Measurements from ENCODE around the gene RASL11B. TPM values are rescaled to one million over a fixed set of nuclear protein-coding genes. Genes with fewer than 3 reads are reported as not detected.

Gene RASL11B
- total and polyA plus RNA-seq, 2 of the 13 experiments (the other 11 are each of a cell fraction or from before 2014, with no cell fraction given) = 0.07 to 0.20 TPM

DNA sequence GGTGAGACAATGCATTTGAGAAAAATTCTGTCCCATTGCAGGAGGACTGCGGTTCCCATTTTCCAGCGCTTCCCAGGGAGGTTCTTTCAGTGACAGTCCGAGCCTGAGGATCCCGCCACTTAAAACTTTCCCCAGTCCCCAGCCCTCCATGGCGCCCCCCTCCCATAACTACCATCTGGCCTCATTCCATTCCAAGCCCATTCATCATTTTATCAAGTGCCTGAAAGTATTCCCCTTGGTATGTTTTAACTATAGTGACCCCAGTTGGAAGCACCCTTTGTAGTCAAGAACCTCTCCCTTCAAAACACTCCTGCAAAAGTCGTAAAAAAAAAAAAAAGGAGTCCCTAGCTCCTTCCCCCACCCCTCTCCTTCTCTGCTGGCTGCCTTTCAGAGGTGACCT is 1.2 kb downstream of the RASL11B start (continued):
- TF ChIP-seq ONECUT2 (CRISPR knock-in tag; IDR thresholded peaks at IDR 0.05) = no peak
- no peak for TF ChIP-seq ZNF382 (CRISPR knock-in tag; IDR thresholded peaks at IDR 0.05; ENCODE audit: borderline replicate concordance)
- no peak for TF ChIP-seq HDAC1 (CRISPR knock-in tag; IDR thresholded peaks at IDR 0.05)

DNA sequence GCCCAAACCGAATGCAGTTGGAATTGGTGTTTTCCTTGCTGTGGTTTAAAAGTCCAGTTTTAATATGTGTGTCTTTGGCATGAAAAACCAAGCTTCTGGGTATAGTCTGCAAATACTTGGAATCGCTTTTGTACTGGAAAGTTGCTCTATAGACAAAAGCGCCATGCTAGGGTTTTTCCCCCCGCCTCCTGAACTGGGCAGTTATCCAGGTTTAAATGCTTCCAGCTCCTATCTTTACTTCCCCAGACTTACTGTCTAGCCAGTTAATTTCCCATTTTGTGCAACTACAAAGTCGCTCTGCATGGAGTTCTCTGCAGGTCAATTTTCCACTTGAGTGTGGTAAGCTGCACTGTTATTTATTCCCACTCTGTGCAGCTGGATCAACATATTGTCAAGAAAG is 2.7 kb downstream of the RASL11B start:
- Histone ChIP-seq H3K4me1 (ENCODE audit: insufficient read depth, low read length) (0 out of 2 replicates have a peak, but pooled peaks cover 4% of the 10 kb centered on the region), H3K79me2 (ENCODE audit: insufficient read depth, low read length) (no peaks in the 10 kb centered on the region), H3K27me3 (ENCODE audit: control insufficient read depth in 1 of 2, insufficient read depth in 2 of 2, low read length in 2 of 2) (peaks cover 3 to 6% of the 10 kb centered on the region in 2 experiments; a peak in 2 of 5 replicates), H3K4me3 (replicated peaks in 1 of 3; ENCODE audit: insufficient read depth in 1 of 3, low read depth in 2 of 3, low read length in 3 of 3) (no peak overlapping the region), H4K20me1 (ENCODE audit: insufficient read depth, low read length) (no peaks in the 10 kb centered on the region), H3K9ac (ENCODE audit: insufficient read depth, low read depth, low read length) (no peak overlapping the region), H2AFZ (ENCODE audit: low read length) (no peak overlapping the region), H3K27ac (ENCODE audit: extremely low read length, insufficient read depth, low read length) (no peak overlapping the region), H3K9me3 (ENCODE audit: low read length) (no peaks in the 10 kb centered on the region), H3K36me3 (replicated peaks in 1 of 2; ENCODE audit: control insufficient read depth in 1 of 2, insufficient read depth in 2 of 2, low read length in 2 of 2) (no peaks in the 10 kb centered on the region), H3K4me2 (ENCODE audit: low read depth, low read length) (no peak overlapping the region)
- FAIRE-seq (no peak), DNase-seq (ENCODE audit: low spot score) (no peak), ATAC-seq (no peak)
- 76% methylated on average over 5 of the region's 5 CpGs for whole genome bisulfite sequencing (ENCODE audit: low lambda C conversion rate)
- in situ Hi-C loops (cut with HindIII; ENCODE audit: extremely low pct_ligation_motif_present, low pct_unique_long_range_greater_than_20kb) (no loop called here), intact Hi-C loops (cut with micrococcal nuclease; ENCODE audit: unreplicated experiment) (no loop called here)
- BruUV-seq (replicated peaks) = no TSS peak
- TF ChIP-seq ZNF7 (CRISPR knock-in tag; IDR thresholded peaks at IDR 0.05) (no peak), HNF4G (IDR thresholded peaks at IDR 0.05; ENCODE audit: borderline replicate concordance, low read depth, low read length) (no peak), HNF4G (CRISPR knock-in tag; IDR thresholded peaks at IDR 0.05; ENCODE audit: borderline replicate concordance, low read depth) (no peak), RBM22 (optimal IDR thresholded peaks at IDR 0.05; ENCODE audit: low read length) (no peak), RBM39 (IDR thresholded peaks at IDR 0.05; ENCODE audit: low read depth, low read length, poor library complexity, severe bottlenecking) (no peak), ZNF12 (CRISPR knock-in tag; IDR thresholded peaks at IDR 0.05) (no peak), ISL2 (CRISPR knock-in tag; IDR thresholded peaks at IDR 0.05) (no peak), CBX1 (IDR thresholded peaks at IDR 0.05; ENCODE audit: low read depth) (no peak), NR1H2 (CRISPR knock-in tag; IDR thresholded peaks at IDR 0.05; ENCODE audit: borderline replicate concordance, low read depth) (no peak), RNF2 (conservative IDR thresholded peaks at IDR 0.05; ENCODE audit: low read depth) (no peak), ZNF136 (CRISPR knock-in tag; IDR thresholded peaks at IDR 0.05; ENCODE audit: low read depth) (no peak), RCOR2 (CRISPR knock-in tag; IDR thresholded peaks at IDR 0.05) (no peak), BRD4 (CRISPR knock-in tag; IDR thresholded peaks at IDR 0.05) (no peak), ZKSCAN1 (IDR thresholded peaks at IDR 0.05; ENCODE audit: low read length) (no peak), ZNF337 (CRISPR knock-in tag; IDR thresholded peaks at IDR 0.05; ENCODE audit: borderline replicate concordance, low read depth) (no peak), ZNF253 (CRISPR knock-in tag; IDR thresholded peaks at IDR 0.05; ENCODE audit: borderline replicate concordance) (no peak)
- TF ChIP-seq, protein P1, sequence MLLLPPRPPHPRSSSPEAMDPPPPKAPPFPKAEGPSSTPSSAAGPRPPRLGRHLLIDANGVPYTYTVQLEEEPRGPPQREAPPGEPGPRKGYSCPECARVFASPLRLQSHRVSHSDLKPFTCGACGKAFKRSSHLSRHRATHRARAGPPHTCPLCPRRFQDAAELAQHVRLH (CRISPR knock-in tag; IDR thresholded peaks at IDR 0.05; ENCODE audit: borderline replicate concordance, low read depth) = no peak
- ChIA-PET POLR2A (no interaction called here), CTCF (ENCODE audit: low intra/inter-chr PET ratio, low total read pairs) (no interaction called here)

Measured in HepG2 (cell line).